GM19452 (cell line): ENCODE data around the gene SLC6A3.
"Not testable (repeated sequence)": the region's sequence is repeated elsewhere in the genome, so short reads cannot be mapped to it uniquely, and the experiment has no call there.

Experiments
- ATAC-seq: cut with Tn5 transposase; IDR thresholded peaks from one replicate; pipeline ENCODE4 v1.9.1; 2021; ENCODE audit not compliant: unreplicated experiment

The SLC6A3 gene

DNA sequence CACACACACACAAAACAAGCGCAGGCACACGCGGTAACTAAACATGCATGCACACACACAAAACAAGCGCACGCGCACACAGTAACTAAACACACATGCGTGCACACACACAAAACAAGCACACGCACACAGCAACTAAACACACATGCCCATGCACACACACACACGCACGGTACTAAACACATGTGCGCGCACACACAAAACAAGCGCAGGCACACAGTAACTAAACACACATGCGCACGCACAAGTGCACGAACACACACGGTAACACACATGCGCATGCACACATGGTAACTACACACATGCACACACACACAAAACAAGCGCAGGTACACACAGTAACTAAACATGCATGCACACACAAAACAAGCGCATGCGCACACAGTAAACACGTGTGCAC is 19.9 kb upstream of the SLC6A3 start:
- ATAC-seq: no peak

DNA sequence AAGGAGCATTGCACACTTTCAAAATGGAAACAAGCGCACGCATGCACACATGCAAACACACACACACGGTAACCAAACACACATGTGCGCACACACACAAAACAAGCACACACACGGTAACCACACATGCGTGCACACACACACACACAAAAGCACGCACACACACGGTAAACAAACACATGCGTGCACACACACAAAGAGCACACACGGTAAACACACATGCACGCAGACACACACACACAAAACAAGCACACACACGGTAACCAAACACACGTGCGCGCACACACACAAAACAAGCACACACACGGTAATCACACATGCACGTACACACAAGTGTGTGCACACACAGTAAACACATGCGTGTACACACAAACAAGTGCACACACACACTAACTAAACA is 19.3 kb upstream of the SLC6A3 start:
- ATAC-seq: no peak

DNA sequence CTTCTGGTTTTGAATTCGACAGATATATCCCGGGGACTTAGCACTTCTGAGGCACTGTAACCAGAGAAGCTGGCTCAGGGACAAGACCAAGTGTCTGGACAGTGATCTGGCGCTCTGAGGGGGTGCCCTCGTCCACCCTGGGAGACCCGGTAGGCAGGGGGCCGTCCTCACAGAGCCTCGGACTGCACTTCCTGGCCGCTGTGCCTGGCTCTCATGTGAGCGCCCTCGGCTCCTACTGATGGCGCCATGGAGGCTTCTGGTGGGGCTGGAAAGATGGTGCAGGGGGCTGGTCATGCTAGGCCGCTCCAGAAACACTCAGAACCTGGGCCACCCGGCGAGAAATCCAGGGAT is 18.8 kb upstream of the SLC6A3 start:
- no peak for ATAC-seq

DNA sequence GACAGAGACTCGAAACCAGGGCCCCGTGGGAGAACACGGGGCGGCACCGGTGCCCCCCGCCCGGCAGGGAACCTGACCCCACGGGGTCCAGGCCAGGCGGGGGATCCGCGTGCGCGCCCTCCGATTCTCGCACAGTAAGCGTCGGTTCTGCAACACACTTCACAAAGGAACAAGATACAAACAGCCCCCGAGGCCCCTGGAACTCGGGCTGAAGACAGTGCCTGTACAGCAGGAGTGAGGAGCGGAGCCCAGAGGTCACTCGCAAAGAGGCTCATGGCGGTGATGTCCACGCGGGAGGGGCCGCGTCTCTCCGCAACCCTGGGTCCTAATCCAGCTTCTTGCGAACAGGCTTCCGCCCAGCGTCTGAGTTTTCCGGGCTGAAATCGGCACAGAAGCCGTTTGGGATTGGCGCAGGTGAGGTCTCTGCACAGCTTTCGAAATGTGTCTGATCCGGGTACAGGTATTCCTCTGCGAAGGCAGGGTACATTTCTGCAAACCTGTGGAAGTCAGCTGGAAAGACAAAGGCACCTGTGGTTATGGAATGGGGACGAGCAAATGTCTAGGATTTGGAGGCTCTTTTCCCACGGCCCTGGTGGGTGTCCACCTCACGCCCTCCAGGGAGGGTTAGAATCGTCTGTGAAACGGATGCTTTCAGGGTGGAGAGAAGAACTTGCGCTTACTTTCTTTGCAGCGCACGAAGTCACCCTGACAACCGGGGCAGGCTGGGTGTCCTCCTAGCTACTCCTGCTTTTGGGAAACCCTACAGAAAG is 18.3 kb upstream of the SLC6A3 start:
- ATAC-seq: no peak

DNA sequence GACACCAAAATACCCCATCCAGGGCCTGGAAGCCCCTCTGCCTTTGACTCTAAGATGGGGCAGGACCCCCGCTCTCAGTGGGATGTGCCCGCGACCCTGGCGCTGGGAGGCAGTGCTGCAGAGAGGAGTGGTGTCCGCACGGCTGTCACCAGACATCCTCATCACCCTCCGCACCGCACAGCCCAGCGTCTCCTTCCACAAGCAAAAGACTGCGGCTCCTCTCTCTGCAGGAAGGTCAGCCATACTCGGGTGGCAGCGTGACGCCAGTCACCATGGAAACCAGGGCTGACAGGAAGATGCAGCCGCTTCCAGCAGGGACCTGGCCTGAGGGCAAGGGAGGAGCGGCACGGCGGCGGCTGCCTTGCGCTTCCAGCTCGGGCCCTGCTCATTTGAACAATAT is 17.1 kb upstream of the SLC6A3 start:
- ATAC-seq: no peak

DNA sequence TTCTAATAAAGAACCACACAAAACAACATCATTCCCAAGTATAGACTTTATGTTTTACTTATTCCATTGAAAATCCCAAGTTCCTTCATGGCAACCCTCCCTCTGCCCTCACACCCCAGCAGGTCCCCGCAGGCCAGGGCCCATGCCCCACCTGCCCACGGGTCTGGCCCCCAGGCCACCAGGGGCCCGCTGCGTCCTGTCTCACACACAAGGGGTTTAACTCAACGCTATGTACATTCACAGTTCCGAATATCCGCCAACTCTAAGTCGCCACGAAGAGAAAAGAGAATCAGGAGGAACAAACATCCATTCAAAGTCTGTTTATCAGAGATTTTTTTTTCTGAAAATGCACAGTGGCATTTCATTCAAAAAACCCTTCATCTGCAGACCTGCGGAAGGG is 16.2 kb upstream of the SLC6A3 start:
- no peak for ATAC-seq

DNA sequence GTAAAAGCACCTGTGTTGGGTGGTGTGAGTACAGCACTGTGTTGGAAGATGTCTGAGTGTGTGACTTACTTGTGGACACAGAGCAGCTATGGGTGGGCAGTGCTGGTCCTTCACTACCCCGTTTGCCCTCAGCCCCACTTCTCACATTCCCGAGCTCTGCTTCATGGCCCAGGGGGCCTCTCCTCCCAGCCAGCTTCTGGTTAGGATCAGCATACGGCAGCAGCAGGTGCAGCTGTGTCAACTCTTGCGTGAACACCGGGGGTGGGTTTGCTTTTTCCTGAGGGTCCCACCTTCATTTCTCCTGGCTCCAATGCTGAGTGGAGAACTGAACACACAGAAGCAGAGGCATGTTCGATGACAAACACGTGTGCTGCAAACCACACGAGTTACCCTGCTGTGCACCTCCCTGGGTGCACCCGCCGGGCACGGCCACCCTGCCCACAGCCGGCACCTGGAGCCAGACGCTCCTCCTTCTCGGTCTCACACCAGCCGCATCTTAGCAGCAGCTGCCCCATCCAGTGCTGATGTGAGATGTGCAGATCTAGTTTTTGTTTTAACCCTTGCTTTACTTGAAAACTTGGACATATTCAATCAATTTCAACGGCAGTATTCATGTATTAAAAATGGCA is 14.9 kb upstream of the SLC6A3 start:
- no peak for ATAC-seq

DNA sequence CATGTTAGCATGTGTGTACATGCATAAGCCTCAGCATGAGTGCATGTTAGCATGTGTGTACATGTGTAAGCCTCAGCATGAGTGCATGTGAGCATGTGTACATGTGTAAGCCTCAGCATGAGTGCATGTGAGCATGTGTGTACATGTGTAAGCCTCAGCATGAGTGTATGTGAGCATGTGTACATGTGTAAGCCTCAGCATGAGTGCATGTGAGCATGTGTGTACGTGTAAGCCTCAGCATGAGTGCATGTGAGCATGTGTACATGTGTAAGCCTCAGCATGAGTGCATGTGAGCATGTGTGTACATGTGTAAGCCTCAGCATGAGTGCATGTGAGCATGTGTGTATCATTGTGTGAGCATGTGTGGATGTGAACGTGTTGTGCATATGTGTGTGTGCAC is 14.2 kb upstream of the SLC6A3 start:
- ATAC-seq: not testable (repeated sequence)

DNA sequence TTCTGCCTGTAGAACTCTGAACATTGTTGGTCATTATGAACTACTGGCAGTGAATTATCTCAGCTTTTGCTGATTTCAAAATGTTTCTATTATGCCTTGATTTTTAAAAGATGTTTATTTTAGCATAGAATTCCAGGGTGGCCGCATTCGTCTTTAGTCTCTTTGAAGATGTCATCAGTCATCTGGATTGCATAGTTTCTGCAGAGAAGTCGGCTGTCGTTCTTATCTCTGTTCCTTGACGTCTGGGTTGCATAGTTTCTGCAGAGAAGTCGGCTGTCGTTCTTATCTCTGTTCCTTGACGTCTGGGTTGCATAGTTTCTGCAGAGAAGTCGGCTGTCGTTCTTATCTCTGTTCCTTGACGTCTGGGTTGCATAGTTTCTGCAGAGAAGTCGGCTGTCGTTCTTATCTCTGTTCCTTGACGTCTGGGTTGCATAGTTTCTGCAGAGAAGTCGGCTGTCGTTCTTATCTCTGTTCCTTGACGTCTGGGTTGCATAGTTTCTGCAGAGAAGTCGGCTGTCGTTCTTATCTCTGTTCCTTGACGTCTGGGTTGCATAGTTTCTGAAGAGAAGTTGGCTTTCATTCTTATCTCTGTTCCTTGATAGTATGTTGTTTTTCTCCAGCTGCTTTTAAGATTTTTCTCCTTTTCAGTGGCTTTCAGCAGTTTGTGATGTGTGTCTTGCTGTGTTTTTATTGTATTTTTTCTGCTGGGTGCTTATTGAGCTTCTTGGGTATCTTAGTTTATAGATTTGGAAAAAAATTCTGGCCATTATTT is 11.1 kb upstream of the SLC6A3 start:
- not testable (repeated sequence) for ATAC-seq

DNA sequence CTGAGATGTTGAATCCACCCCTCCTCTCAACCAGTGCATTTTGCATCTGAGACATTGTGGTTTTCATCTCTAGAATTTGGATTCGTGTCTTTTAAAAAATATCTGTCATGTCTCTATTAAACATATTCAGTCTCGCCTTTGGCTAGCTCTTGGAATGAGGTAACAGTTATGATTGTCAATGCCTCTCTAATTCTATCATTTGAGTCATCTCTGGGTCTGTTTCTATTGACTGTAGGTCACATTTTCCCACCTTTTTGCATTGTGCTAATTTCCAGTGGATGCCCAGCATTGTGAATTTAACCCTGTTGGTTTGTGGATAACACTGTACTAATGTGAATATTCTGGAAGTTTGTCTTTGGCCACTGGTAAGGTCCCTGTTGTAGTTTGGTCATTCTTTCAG is 8.4 kb upstream of the SLC6A3 start:
- ATAC-seq: no peak

DNA sequence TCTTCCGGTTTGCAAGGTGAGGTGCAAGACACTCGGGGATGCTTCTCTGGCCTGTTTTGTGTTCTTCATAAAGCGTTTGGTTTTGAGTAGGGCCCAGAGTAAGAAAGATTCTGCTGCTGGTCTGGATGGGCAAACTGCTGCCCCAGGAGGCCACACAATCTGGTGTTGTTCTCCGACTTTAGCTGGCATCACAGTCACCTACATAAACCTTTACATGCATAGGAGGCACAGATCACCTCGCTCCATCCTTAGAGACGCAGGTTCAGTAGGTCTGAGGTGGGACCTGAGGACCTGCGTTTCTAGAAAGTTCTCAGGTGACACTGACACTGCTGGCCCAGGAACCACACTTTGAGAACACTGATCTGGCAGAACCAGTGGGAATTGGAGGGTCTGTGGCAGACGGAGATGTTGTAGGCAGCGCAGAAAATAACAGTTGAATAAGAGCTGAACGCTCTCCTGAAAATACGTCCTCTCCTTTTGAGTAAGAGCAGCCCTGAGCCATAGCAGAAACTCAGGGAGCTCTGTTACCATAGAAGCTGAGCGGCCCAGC is 3.9 kb upstream of the SLC6A3 start:
- ATAC-seq: no peak

DNA sequence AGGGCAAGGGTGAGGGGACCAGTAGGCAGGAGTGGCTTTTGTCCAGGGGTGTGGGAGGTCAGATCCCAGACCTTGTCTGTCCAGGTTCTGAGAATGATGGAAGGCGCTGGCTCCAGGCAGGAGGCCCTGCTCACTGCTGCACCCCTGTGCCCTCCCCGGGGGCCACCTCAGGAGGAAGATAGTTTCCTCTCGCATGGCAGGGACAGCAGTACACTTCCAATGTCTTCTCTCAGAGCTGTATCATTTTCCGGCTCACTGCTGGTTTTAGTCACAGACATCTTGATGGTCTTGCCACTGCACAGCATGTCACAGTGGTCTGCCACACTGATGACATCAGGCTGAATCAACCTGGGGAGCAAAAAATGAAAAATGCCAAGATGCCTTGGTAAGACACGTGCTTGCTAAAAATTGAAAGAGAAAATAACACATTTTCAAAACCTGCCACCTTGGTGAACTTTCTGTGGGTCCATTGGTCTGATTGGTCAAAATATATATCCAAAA is 3.3 kb upstream of the SLC6A3 start:
- no peak for ATAC-seq

DNA sequence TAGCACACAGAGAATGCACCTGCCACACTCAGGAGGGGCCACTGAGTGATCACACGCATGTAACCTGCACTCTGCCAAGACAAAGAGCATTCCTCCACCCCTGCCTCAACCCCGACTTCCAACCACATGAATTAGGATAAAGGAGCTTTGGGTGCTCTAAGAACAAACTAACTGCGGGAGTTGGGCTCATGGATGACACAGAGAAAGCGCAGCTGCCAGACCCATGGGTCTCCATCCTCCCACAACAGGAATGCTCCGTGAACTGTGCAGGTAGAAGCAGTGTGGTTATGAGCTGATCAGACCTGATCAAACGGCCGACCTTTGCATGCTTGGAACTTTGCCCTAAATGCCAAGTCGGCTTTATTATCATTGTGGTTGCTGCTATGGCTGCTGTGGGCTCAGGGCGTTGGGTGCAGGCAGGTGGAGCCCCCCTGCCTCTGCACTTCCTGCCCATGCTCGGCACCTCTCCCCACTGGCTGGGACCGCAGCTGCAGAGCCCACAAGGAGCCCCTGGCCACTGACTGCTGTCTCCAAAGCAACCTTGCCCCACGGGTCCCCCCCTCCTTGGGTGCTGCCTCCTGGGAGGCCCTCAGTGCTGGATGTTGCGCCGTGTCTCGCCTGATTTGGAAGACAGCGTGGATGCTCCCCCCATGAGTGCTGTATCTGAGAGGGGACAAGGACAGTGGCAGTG is 2.6 kb upstream of the SLC6A3 start:
- no peak for ATAC-seq

DNA sequence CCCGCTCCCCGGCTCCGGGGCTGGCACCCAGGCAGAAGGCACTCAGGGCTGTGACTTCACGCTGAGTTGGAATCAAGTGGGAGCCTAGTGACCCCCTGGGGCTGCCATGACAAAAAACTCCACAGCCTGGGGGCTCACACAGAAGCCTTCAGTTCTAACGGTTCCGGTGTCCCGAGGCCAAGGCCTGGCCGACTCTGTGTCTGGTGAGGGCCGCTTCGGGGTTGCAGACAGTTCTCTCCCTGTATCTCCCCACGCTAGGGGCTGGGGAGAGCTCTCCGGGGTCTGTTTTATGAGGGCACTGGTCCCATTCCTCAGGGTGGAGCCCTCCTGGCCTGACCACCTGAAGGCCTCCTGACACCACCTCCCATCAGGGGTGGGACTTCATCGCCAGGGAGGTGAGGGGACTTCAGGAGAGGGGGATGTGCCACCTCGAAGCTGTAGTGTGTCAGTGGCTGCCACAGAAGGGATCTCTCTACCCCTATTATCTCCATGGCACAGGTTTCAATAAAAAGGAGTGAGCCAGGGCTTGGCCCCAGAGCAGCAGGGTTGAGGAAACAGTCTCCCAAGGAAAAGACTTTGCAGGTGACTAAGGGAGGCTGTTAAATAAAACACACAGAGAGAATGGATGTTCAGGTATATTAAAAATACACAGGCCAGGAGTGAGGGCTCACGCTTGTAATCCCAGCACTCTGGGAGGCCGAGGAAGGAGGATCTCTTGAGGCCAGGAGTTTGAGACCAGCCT is 1.5 kb upstream of the SLC6A3 start:
- no peak for ATAC-seq

DNA sequence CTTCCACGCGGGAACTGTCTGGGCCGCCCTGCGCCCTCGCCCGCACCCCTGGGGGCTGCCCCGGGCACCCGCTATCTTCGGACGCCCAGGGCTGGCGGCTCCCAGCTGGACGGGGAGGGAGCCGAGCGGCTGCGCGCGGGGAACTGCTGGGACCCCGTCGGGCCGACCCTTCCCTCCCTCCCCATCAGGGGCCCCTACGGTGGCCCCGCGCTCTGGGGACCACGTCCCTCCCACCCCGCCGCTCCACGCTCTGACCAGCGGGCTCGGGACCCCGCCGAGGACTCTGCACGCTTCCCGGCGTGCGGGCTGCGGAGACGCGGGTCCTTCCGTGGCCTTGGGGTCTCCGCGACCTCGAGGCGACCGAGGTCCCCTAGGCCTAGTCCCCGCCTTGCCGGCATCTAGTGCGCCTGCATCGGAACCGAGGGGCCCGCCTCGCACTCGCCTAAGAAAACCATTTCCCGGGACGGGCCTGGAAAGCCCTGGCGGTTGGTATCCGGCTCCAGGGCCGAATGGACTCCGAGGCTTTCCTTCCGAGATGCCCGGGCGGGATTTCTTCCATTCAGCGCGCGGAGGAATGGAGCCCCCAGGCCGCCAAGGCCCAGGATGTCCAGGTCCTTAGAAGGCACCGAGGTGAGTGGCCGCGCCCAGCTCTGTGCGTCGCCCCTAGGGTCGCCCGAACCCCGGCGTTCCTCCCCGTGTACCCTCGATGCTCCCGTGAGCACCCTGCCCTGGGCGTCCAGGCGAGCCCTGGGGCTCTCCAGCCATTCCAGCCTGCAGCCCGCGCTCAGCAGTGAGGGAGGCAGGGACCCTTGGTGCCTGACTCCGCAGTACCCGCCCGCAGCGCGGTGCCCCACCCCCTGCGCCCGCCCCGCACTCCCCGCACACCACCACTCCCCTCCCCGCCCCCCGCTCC is 705 bp upstream of the SLC6A3 start:
- ATAC-seq: no peak

DNA sequence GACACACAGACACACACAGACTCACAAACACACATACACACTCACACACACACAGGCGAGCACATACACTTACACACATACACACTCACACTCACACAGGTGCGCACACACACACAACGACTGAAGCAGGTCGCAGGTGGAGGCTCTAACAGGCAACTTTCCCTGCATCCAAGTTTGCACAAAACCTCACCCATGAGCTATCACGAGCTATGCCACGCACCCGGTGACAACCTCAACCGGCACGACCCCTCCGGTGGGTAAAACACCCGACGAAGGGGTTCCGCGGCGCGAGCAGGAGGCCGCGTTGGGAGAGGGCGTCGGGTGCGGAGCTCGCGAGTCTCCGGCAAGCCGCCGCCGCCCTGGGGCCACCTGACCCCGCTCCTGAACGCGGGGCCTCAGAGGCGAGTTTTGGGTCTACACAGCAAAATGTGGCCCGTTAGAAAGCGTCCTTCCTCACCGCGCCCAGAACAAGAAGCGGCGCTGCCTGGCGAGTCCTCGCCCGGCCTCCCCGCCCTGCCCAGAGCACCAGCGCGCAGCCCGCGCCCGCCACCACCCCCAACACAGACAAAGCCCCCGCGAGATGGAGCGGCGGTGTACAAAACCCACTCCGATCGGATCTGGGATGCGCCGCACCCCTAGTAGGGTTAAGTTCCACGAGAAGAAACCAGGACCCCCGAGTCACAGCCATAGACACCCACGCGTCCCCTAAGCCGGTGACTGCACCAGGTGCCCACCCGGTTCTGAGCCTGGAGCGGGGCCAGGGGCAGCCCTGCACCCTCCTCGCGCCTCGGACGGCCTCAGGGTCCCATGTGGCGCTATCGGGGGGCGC is 665 bp downstream of the SLC6A3 start:
- ATAC-seq: no peak

DNA sequence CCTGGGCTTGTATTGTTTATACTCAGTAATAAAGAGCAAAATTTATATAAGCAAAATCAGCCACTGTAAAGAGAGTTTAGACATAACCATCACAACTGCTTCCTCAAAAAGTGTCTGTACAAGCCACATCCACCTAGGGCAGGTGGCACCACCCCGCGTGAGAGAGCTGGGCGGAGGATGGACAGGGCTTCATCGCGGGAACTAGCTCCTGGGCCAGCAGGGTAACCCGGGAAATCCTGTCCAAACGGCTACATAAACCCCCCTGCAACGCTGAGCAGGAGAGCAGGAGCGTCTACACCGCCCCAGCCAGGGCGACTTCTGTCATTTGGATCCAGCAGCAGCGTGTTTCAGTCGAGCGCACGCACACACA is 1.3 kb downstream of the SLC6A3 start:
- no peak for ATAC-seq

DNA sequence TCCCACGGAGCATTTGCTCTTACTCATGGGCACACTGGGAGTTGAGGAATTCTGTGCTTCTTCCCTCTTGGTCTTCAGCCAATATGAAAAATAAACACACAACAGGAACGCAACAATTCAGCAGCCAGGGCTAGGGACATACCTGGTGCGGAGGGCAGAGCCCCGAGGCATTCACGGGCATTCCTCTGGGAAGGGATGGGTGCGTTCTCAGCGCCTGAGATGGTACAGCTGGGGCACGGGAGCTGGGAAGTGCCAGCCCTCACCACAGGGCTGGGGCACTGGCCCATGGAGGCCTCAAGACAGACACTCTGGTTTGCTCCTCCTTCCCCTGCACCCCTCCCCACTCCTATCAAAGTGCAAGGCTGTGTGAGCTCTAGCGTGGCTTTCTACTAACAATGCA is 2.1 kb downstream of the SLC6A3 start:
- ATAC-seq: no peak
